Stimulated activated CD8-positive, alpha-beta memory T cell treated with anti-CD3 and anti-CD28 coated beads, Interleukin-15, amount 100 ng/mL, for 24 hours (primary cell): ENCODE measurements around the gene RAP1GAP.
"Not testable (repeated sequence)": the region's sequence is repeated elsewhere in the genome, so short reads cannot be mapped to it uniquely, and the experiment has no call there.

Source experiments
- DNase-seq: peaks from one replicate; pipeline ENCODE4 v3.0.0-alpha.2; 2020; ENCODE audit warnings: low read depth

The RAP1GAP gene

DNA sequence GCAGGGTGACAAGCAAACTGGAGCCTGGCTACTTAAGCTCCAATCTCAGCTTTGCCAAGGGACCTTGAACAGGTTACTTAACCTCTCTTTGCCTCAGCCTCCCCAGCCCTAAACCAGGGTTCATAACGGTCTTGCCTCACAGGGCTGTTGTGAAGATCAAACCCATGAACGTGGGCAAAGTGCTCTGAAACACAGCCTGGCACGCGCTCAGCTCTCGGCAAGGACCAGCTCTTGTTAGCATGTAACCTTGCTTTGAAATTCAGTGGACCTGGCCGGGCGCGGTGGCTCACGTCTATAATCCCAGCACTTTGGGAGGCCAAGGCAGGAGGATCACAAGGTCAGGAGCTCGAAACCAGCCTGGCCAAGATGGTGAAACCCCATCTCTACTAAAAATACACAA lies 24.8 kb downstream of the RAP1GAP start:
- no peak for DNase-seq

DNA sequence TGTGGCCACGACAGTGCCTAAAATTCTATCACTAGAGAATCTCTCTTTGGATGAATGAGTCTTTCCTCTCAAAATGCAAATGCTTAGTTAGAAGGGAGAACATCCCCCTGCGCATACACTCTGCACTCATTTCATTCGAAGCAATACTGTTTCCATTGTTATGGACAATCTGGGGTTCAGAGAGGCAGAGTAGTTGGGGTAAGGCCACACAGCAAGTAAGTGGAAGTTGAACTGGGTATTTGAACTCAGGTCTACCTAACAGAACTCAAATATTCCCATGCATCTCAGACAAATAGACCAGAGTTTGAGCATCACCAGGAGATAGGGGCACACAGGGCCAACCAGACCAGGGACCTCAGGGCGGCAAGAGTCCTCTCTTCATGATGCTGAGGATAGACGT lies 25.5 kb downstream of the RAP1GAP start:
- no peak for DNase-seq

- no peak for DNase-seq
Measured at GRCh38 chr1:21641967-21642739, 27.0 kb downstream of the RAP1GAP start.

DNA sequence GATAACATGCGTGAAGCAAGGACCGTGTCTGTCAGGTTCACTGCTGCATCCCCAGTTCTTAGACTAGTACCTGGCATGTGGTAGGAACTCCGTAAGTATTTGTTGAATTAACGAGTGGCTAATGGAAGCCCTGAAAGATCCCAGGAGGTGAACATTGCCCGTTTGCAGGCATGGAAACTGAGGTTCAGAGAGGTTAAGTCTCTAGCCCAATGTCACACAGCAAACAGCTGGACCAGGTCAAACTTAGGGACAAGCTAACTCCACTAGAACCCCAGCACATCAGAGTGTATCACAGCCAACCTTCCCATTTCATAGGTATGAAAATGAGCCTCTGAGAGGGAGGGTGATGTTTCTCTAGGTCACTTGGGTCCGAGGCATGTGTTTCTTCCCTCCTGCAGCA lies 27.6 kb downstream of the RAP1GAP start:
- DNase-seq, result no peak

DNA sequence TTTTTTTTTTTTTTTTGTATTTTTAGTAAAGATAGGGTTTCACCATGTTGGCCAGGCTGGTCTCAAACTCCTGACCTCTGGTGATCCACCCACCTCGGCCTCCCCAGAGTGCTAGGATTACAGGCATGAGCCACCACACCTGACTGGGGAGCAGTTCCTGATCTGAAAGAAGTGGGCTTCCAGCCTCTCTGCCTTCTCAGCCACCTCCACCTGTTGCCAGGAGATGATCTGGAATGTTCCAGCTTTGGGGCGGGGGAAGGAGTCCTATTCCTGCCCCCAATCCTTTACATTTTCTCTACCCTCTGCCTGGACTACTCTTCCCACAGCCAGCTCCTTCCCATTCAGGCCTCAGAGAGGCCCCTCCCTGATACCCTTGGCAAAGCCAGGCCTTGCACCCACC lies 28.1 kb downstream of the RAP1GAP start:
- DNase-seq, result no peak

DNA sequence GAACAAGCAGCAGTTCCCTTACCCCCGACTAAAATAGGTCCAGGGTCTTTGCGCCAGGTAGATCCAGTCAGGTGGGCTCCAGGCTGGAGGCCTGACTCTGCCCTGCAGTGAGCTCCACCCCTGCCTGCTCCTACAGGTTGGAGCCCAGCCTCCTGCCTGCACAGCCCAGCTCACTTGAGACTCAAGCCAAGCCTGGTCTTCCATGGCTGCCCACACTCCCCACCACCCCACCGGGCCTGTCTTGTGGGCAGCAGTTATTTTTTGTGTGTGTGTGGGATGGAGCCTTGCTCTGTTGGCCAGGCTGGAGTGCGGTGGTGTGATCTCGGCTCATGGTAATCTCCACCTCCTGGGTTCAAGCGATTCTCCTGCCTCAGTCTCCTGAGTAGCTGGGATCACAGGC lies 28.5 kb downstream of the RAP1GAP start:
- no peak for DNase-seq

GRCh38 chr1:21639594-21640041 lies 29.5 kb downstream of the RAP1GAP start:
- no peak for DNase-seq

DNA sequence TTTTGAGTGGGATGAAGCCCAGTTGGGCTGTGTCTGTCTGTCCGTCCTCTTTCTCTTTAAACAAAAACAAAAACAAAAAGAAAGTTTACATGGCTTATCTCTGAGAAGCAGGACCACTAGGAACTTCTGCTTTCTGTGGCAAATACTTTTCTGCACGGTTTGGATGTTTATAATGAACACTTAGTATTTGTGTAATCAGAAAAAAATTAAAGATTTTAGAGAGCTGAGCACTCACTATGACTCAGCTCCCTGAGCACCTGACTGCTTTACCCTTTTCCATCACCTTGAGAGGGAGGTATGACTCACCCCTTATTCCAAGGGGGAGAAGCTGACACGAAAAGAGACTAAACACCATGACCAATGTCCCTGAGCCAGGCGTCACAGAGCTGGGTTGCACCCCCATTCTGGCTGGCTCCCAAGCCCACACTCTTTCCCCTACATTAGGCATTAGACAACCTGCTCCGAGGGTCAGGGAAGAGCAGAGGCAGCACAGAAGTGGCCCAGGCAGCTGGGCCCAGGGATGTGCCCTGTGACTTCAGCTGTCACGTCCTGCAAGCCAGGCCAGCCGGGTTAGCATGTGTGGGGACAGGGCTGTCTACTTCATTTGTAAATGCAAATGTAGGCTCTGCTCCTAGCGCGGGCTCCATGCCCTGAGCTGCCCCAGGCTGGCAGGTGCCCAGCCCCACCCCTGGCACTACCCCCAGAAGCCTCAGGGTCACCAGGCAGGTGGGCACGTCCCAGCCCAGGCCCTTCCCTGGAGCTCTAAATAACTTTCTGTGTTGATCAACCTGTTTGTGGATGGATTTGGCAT lies 30.4 kb downstream of the RAP1GAP start:
- DNase-seq, result no peak

GRCh38 chr1:21637514-21637913 lies 31.6 kb downstream of the RAP1GAP start:
- no peak for DNase-seq

GRCh38 chr1:21636029-21636428 lies 33.1 kb downstream of the RAP1GAP start:
- DNase-seq, result no peak

DNA sequence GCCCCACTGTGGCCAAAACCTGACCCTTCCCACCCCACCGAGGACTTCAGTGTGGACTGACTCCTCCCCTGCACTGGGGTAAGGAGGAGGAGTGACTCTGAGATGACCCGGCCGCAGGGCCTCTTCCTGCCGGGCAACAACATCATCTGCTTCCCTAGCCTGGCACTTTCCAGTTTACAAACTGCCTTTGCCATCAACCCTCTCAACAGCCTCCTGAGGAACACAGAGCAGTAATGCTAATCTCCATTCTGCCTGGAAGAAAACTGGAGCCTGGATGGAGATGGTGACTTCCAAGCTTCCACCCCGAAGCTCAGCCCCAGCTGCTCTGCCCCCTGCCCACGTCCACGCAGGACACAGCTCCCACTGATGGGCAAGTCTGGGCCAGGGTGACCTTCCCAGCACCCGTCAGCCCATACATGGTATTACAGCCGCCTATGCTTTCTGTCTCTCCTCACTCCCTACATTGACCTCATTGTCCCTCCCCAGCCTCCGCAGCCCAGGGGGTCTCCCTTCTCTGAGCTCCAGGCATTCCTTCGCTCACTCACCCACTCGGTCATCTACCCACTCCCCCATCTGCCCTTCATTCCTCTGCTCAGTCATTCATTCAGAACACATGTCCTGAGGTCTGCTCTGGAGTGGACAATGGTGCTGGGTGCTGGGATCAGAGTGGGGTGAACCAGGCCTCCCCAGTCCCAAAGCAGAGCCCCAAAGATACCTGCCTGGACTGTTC lies 34.2 kb downstream of the RAP1GAP start:
- no peak for DNase-seq

DNA sequence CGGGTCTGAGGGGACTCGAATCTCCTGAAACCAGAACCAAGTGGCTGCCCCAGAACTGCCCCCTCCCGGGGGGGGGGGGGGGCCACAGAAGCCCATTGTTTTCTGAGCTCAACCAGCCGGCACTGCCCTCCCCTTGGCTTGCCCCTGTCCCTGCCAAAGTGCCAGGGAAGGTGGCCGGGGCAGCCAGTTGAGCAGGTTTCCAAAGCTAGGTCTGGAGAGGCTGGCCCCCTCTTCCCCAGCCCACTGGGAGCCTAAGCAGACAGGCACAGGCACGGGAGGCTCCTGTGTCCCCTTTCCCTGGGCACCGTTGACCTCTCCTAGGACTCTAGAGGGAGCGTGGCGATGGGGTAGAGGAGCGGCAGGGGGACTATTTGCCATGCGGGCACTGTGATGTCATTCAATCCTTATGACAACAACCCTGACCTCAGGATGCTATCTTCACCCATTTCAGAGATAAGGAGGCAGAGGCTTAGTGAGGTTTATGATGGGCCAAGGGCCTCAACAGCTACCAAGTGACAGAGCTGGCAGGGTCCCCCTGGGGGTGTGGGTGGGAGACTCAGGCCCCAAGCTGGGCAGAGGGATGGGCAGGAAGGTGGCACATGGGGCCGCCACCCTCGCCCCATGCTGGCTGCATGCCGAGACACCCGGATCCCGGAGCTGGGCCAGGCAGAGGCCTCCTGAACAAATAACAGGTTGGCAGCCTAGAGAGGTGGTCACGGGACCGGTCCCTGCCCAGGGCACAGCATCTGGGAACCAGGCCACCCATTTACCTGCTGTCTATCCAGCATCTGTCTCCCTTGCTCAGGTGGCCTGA lies 35.0 kb downstream of the RAP1GAP start:
- no peak for DNase-seq

GRCh38 chr1:21633141-21633755 lies 35.9 kb downstream of the RAP1GAP start:
- DNase-seq, result no peak

- DNase-seq, result no peak
Measured at GRCh38 chr1:21631944-21632887, 36.9 kb downstream of the RAP1GAP start.

DNA sequence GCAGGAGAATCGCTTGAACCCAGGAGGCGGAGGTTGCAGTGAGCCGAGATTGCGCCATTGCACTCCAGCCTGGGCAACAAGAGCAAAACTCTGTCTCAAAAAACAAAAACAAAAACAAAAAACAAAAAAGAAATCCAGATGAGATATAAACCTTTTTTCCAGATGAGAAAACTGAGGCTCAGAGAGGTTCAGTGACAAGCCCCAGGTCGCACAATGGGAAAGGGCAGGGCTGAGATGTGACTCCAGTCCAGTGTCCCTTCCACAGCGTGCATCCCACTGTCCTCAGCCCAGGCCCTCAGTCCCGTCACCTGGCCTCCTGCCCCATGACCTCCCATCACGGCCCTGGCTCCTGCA lies 37.6 kb downstream of the RAP1GAP start:
- not testable (repeated sequence) for DNase-seq

DNA sequence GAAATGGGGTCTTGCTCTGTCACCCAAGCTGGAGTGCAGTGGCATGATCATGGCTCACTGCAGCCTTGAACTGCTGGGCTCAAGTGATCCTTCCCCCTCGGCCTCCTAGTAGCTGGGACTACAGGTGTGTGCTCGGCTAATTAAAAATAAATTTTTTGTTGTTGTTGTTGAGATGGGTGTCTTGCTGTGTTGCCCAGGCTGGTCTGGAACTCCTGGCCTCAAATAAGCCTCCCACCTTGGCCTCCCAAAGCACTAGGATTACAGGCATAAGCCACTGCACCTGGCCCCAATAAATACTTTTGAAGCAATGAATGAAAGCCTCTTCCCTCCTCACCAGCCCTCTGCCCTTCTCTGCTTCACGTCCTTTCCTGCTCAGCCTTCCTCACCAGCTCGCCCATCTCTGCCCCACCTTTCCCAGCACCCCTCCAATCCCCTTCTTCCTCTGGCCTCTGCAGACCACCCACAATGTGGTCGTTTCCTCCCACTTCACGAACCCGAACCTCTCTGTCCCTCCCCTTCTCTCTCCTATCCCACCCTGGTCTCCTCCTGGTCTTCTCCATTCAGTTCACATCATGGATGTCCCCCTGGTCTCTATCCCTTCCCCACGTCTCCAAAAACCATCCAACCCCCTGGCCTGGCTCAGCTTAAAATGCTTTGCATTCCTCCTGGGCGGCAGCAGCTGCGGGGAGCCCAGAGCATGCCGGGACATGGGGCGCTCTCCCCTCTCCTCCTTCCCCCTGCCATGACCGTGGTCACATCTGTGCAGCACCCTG lies 38.4 kb downstream of the RAP1GAP start:
- no peak for DNase-seq

DNA sequence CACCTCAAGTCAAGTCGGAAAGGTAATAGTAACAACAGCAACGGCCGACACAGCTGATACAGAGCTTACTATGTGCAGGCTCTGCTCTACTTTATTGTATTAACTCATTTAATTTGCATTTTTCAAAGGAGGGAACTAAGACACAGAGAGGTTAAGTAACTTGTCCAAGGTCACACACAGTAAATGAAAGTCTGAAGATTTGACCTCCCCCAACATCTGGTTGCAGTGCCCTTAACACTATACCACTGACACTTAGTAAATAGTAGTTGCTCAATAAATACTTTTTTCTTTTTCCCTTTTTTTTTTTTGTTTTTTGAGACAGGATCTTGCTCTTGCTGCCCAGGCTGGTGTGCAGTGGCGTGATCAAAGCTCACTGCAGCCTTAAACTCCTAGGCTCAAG lies 39.2 kb downstream of the RAP1GAP start:
- no peak for DNase-seq

DNA sequence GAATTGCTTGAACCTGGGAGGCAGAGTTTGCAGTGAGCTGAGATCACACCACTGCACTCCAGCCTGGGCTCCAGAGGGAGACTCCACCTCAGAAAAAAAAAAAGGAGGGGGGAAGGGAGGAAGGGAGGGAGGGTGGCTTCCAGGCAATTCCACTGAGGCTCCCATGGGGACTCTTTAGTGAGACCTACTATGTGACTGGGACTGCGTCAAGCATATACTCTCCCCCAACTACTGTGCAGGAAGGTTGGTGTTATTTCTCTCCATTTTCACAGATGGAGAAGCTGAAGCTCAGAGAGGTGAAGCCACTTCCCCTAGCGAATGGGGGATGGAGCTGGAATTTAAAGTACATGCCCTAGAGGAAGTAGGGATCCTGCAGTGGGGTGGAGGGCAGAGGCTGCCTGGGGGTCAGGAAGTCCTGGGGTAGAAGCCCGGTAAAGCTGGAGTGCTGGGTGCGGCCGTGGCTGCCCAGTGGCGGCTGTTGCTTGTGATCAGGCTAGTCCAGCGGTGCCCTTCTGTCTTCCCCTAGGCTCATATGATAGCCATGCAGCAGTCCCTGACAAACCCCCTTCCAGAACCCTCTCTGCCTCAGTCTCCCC lies 40.3 kb downstream of the RAP1GAP start:
- DNase-seq, result no peak

- DNase-seq, result no peak
Measured at GRCh38 chr1:21626921-21627339, 42.2 kb downstream of the RAP1GAP start.
